KG1 (cell line): ENCODE measurements around the gene SFSWAP.
"Not testable (repeated sequence)": the region's sequence is repeated elsewhere in the genome, so short reads cannot be mapped to it uniquely, and the experiment has no call there.

Experiments used
- DNase-seq: peaks from one replicate; lab custom pipeline; 2025; lab: John Stamatoyannopoulos, UW

Gene SFSWAP

DNA sequence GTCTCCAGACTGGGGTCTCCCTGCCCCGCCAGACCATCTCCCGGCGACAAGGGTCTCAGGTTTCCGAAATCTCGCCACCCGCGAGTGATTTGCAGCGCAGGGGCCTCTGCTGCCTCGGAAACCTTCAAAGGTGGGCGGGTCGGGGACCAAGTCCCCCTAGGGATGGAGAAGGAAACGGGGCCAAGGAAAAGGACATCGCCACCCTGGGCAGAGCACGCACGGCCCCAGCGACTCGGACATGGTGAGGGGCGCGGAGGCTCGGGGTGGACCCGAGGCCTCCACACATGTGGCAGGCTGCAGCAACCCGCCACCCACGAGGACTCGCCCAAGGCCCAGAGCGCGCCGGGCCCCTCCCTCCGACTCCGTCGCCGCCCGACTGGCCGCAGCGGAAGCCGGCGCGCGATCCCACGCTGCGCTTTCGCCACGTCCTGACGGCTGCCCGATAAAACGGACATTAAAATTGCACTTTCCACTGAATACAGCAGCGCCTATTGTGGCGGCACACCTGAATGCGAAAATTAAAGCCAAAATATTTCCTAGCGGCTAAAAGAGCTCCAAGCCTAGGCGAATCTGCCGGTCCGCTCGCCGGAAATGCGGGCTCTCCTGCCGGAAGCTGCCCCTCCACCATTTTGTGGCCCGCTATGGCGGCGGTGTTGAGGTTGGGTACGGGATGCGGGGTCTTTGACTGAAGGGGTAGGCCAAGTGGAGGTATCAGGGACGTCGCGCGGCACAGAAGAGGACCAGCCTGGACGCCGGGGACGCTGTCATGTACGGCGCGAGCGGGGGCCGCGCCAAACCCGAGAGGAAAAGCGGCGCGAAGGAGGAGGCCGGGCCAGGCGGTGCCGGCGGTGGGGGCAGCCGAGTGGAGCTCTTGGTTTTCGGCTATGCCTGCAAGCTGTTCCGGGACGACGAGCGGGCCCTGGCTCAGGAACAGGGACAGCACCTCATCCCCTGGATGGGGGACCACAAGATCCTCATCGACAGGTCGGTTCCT is at the start of gene SFSWAP:
Gene SFSWAP, plus strand, starts transcription at position 627 of the 994 bp plus-strand sequence. Its CDS starts 140 bp downstream, at position 767.
- DNase-seq = peak; percentile 78

DNA sequence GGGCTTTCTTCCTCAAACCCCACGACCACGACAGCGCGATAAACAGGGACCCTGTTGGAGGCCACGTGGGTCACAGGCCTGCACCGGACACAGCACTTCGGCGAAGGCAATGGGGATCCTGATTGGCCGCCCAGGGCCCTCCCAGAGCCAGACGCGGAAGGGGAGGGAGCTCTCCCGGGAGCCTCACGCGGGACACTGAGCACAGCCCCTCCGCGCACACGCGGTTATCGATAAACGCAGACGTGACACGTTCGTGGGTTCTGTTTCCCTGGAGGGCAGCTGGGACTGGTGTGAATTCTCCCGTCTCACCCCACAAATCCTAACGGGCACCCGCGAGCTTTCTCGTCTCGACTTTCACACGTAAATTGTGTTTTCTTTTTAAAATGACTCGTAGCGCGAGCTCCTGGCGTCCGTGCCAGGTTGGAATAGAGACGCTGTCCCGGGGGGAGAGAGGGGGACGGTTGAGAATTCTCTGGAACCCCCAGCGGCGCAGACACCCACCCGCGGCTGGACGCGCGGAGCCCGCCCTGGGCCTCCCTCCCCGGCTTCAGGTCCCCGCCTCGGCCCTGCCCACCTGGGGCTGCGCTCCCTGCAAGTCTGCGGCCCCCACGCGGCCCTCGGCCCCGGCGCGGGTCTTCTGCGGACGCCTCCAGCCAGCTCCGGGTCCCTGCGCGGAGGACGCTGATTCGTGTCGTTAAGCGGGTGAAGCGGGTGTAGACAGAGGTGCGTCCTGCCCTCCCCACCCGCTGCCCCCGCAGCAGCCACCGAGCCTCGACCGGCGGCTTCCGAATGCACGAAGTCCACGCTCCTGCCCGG is 49.5 kb upstream of the SFSWAP start:
- not testable (repeated sequence) for DNase-seq

DNA sequence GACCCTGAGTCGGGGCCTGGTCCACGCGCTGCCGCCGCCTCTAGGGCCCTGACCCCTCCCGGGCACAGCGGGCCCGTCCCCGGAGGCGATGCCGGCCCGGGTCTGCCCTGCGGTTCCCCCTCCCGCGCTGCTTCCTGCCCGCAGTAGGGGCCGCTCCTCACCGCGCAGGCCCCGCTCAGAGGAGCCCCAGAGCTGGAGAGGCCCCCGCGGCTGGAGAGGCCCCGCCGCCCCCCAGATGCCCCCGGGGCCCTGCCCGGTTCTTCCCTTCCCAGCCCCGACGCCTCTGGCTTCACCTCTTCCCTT is 49.0 kb upstream of the SFSWAP start:
- DNase-seq = not testable (repeated sequence)

DNA sequence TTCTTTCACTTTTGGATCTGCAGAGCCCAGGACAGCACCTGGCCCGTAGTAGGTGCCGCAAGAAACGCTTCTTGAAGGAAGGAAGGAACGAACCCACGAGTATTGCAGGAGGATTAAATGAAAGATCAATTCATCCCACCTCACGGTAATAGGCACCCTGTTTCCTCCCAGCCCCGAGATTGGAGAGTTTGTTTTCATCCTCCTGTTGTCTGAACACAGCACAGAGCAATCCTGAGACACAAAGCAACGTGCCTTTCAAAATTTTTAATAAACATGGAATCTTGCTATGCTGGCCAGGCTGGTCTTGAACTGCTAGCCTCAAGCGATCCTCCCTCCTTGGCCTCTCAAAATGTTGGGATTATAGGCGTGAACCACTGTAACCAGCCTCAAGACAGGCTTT is 48.5 kb upstream of the SFSWAP start:
- DNase-seq = not testable (repeated sequence)

DNA sequence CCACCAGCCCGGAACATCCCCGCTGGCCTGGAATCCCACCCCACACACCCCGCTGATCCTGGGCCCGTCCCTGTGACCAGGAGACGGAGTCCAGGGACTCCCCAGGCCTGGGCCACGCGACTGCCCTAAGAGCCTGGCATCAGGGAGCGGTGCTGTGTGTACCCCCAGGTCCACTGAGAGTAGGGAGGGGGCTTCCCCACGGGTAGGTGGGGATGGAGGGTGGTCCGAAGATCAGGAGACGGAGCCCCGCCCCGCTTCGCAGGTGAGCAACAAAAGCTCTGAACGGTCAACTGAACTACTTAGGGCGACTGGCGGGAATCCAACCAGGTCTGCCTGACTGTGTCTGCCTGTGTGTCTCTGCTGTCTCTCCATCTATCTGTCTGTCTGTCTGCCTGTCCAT is 45.2 kb upstream of the SFSWAP start:
- not testable (repeated sequence) for DNase-seq

DNA sequence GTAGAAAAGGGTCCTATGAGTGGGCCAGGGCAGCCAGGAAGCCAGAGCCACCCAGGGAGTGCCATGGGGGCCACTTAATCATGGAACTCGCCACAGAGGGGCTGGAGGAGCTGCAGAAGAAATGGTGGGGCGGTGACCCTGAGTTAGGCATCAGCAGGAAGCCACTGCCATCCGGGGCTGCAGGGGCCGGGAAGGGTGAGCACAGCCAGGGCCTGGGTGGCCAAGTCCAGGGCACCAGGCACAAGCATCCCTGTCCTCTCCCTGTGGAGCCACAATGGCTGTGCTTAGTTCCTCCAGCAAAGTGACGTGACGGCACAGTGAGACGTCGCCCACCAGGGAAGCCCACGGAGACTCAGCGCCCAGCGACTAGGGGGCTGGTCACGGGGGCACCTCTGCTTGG is 44.4 kb upstream of the SFSWAP start:
- not testable (repeated sequence) for DNase-seq

DNA sequence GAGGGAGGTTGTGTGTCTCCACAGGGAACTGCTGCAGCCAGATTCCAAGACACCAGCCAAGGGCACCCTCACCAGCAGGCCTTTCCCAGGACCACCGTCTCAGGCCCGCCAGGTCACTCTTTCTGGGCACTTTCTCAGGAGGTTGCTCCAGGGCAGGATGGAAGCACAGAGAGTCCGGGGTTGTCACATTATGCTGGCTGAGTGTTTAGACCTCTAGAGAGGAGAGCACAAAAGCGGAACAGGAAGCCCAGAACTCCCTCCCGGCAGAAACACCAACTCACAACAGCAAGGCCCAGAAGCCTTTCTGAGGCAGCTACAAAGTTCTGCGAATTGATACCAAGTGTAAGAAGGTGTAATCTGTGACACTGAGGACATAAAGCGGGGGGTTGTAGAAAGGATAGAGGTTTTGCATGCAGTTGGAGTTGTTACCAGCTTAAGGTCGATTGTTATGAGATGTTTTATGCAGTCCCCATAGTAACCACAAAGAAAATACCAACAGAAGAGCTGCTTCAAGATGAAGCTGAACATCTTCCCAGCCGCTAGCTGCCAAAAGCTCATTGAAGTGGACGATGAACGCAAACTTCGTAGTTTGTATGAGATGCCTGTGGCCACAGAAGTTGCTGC is 43.8 kb upstream of the SFSWAP start:
- not testable (repeated sequence) for DNase-seq

DNA sequence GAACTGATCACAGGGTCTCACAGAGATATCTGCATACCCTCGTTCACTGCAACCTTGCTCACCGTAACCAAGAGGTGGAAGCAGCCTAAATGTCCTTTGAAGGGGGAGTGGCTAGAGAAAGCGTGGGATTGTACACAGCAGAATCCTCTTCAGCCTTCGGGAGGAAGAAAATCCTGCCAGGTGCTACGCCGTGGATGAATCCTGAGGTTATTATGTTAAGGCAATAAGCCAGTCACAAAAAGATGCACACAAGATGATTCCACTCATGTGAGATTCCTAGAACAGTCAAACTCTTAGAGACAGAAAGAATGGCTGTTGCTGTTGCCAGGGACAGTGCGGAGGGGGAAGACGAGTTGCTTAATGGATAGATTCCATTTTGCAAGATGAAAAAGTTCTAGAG is 39.6 kb upstream of the SFSWAP start:
- no peak for DNase-seq

DNA sequence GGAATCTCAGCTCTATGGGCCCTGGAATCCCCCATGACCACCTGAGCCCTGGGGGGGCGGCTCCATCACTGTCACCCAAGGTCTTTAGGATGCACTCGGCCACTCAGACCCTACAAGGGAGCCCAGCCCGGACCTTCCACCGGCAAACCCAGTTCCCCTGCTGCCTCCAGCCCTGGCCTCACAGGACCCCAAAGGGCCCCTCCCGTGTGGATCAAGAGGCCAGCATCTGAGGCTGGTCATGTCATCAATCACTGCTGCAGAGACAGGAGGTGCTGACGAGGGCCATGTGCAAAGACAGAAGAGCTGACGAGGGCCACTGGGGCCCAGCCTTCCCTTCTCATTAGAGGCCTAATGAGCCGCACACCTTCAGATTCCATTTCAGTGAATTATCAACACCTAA is 39.0 kb upstream of the SFSWAP start:
- DNase-seq = no peak

DNA sequence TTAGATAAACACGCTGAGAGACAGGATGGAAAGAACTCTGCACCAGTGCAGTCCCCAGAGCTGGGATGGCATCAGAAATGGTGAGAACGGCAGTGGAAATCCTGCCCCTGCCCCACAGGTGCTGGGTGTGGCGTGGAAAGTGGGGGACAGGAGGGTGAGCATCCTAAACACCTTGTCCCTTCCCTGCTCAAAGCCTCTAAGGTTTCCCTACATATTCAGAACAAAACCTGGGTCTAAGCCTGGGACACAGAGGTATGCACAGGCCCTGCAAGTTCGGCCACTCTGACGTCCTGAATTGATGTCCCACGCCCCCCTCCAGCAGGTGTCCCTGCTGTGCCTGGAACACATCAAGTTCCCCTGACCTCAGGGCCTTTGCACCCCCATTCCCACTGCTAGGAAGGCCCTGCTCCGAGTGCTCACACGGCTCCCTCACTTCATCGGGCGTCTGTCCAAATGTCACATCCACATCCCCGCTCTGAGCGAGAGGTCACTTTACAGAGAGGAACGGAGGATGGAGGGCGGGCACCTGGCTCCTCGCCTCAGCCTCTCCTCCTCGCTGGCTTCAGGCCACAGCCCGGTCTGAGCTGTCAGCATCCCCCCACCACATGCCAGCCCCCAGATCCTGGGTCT is 38.5 kb upstream of the SFSWAP start:
- no peak for DNase-seq

DNA sequence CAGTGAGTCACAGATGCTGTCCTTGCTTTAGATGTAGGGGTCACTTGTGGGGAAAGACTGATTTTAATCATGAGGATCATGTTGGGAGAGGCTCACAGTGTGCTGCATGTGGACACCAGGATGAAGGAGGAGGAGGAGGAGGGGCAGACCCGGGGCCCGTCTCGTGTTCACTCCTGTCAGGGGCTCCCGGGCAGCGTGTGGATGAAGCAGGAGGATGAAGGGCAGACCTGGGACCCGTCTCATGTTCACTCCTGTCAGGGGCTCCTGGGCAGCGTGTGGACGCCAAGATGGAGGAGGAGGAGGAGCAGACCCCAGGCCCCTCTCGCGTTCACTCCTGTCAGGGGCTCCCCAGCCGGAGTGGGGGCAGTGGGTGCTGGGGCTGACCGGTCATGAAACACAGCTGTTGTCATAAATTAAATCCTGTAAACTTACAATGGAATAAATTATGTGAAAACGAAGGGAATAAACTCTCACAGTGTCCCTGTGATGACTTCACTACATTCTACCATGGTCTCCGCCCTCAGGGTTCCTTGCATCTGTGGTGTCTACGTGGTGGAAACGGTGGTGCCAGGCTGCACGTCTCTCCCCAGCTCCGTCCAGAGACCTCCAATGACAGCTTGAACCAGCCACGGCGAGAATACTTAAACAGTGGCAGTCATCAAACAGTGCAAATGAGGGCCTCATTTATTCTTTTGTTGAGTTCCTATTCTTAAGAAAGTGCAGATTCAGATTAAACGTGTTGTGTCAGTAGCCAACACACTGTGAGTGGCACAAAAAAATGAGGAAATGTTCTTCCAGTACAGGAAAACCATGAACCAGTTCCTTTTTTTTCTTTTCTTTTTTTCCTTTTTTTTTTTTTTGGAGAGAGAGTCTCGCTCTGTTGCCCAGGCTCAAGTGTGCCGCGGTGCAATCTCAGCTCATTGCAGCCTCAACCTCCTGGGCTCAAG is 37.7 kb upstream of the SFSWAP start:
- no peak for DNase-seq

DNA sequence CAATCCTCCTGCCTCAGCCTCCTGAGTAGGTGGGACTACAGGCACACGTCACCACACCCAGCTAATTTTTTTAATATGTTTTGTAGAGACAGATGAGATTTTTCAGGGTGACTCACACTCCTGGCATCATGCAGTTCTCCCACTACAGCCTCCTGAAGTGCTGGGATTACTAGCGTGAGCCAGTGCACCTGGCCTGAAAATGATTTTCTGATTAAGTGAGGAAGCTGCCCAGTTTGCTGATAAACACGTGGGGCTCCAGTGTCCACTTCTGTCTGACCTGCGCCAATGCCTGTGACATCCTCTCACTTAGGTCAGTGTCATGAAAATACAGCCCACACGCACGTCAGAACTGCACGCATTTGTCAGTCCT is 37.0 kb upstream of the SFSWAP start:
- DNase-seq = no peak

DNA sequence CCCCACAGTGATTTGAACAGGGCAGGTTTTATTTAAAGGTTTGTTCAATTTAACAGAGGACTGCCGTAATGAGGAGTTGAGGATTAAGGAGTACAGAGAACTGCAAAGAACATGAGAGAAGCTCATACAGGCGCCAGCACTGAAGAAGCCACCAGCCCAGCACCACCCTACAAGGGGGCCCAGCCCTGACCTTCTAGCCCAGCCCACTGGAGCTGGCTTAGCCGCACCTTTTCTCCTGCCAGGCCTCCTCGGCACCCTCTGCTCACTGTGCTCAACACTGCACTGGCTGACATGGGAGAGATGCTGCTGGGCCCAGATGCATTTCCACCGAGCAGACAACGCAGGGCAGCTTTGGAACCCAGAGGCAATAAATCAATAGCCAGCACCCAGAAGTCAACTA is 36.5 kb upstream of the SFSWAP start:
- DNase-seq = no peak

DNA sequence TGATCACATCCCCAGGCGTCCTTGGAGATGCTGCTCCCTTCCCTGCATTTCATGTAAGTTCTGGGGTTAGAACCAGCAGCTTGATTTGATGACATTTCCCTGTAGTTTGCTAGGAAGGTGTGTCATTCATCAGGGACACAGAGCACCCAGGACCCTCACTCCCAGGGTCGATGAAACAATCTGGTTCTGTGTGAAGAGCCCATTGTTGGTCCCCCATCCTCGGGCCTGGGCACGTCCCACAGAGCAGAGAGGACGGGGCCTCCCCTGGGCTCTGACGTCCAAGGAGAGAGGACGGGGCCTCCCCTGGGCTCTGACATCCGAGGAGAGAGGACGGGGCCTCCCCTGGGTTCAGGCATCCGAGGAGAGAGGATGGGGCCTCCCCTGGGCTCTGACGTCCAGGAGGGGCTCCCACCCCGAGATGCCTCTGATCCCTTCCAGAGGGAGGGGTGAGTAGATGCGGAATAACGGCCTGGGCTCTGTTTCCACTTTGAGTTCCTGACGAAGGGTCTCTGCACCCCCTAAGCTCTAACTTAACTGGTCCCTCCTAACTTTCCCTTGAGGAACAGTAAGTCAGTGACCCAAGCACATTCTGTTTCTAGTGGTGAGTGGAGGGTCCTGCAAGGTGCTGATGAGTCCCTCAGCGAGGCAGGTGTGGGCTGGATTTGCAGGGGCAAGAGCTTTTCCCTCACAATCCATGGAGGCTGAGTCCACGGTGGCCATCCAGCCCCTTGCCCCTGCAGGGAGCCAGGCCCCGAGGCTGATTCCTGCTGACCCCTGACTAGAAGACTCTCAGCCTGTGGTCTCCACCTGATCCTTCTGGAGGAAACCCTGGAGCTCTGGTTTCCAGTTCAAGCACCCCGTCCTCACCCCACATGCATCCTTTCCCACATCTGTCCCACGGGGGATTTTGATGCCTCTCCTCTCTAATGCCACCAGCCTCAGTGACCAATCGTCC is 35.5 kb upstream of the SFSWAP start:
- DNase-seq = no peak

DNA sequence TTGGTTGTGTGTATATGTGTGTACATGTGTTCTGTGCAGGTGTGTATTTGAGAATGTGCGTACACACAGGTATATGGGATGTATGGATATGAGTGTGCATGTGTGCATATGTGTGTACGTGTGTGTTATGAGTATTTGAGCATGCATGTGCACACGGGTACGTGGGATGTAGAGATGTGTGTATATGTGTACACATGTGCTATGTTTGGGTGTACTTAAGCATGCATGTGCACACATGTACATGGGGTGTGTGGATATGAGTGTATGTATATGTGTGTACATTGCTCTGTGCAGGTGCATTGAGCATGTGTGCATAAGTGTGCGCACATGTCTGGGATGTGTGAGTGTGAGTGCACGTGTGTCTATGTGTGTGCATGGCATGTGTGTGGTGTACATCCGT is 34.3 kb upstream of the SFSWAP start:
- DNase-seq = no peak

DNA sequence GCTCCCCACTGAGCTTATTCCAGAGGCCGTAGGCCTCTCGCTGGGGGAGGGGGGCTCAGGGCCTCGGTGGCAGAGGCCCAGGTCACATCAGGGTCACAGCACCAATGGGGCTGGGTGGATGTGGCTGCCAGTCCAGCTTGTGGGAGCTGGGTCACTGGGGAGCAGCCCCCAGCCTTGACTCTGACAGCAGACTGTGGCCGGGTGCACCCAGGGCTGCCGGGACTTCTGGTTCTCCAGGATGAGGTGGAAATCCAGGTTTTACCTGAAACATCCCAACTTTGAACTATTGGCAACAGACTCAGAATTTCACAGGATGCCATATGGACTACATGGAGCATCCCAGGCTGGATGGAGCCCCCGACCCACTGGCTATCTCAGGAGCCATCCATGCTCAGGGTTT is 33.8 kb upstream of the SFSWAP start:
- DNase-seq = not testable (repeated sequence)

DNA sequence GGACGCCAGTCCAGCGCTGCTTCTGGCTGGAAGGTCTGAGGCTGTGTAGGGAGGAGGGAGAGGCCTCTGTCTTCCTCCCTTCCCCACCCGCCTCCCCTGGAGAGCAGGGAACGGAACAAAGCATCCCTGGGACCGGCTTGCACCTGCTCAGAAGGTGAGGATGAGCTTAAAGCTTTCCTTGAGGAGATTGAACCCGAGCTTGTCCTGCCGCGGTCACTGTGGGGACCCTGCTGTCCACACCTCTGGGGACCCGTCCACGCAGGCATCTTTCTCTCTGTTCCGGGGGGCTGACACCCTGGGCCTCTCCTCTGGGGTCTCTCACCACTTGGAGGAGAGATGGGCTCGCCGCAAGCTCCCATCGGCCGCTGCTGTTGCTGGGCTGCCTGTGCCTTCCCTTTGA is 33.2 kb upstream of the SFSWAP start:
- DNase-seq = no peak

DNA sequence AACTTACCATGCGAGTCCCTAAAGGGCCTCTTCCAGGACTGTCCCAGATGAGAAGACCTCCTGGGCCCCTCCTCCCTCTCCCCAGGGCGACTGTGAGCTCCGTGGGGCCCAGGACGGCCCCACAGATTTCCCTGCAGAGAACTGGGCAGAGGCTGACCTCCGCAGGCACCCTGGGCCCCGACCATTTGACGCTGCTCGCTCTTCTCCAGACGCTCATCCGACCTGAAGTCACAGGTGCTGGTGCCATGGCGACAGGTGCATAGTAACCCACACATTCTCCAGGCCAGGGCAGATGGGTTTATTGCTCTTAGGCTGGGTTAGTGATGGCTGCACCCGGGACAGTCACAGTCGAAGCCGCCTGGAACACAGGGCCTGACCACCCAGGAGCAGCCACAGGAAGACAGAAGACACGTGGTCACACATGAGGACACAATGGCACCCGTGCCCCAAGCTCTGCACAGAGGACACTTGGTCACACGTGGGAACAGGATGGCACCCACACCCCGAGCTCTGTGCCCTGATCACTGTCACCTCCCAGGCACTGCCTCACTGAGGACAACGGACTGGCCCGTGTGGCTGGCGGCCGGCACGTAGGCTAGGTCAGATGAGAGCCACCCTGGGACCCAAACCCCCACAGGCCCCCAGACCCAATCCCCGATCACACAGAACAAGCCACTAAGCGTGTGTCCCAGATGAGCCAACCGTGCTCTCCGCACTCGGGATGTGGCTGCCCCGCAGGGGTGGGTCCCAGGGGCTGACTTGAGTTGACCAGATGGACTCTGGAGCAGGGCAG is 32.3 kb upstream of the SFSWAP start:
- DNase-seq = not testable (repeated sequence)

DNA sequence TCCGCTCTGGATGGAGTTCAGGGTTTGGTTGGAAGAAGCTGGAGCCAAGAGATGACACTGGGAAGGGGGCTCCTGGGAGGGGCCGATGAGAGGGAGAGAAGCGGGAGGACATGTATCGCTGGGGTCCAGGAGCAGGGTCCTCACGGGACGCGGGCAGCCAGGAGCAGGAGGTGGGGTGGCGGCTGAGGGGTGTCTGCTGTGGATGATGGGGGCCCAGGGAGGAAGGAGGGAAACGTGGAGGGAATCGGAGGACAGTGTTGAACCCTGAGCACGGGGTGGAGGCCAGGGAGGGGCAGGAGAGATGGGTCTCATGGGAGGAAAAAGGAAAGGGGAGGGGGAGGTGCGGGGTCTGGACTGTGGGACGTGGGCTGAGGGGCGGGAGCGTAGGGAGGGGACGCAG is 31.7 kb upstream of the SFSWAP start:
- DNase-seq = not testable (repeated sequence)
